Vagina (tissue), 2 donors: ENCODE results near the gene AMPD1.
A peak's percentile ranks its signal among the peaks of the same experiment; 100 is the strongest.

Experiments
- POLR2A ChIP-seq, 2 donors: fragments of 450-650 bp; IDR thresholded peaks; one replicate each; pipeline ENCODE4 v1.6.1; 2017; ENCODE audit warnings: antibody characterized with exemption in 2 of 2, mild to moderate bottlenecking in 2 of 2, moderate library complexity in 2 of 2
- POLR2AphosphoS5 ChIP-seq, 2 donors: sonication (generic); formaldehyde crosslinking; IDR thresholded peaks; one replicate each; pipeline ENCODE4 v1.9.0; 2017; ENCODE audit warnings: antibody characterized with exemption in 2 of 2, mild to moderate bottlenecking in 2 of 2, low read depth in 1 of 2; ENCODE audit not compliant: insufficient read depth in 1 of 2
- TF ChIP-seq, protein P1 (sequence below), 3 experiments: fragments of 450-650 bp in 2 of 3; fragments of 200-600 bp in 1 of 3; sonication (generic) in 1 of 3; IDR thresholded peaks; one replicate each; pipeline ENCODE4 v1.5.1; 2017 to 2019; ENCODE audit warnings: antibody characterized with exemption in 3 of 3, mild to moderate bottlenecking in 2 of 3, moderate library complexity in 2 of 3

DNA sequence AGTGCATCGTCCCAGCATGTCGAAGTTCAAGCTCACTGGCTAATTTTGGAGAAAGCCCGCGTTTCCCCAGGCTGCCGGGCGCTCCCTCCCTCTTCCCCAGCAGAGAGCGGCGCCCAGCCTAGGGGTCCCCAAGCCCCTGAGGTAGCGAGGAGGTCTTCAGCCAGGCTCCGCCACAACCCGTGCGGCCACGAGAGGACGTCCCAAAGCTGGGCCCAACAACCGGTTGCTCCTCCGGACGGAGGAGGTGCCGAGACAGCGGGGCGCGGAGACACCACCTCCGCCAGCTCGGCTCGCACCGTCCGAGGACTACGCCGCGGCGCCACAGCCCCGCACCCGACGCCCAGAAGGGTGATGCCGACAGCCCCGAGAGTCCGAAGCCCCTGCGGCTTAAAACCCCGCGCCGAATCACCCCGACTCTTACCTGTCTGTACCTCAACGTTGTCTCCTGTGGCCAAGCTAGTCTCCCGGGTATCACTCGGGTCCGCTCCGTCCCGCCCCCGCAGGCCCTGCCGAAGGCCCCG, 25.7 kb downstream of the AMPD1 start, which contains the start of gene DENND2C:
- TF ChIP-seq, protein P1, sequence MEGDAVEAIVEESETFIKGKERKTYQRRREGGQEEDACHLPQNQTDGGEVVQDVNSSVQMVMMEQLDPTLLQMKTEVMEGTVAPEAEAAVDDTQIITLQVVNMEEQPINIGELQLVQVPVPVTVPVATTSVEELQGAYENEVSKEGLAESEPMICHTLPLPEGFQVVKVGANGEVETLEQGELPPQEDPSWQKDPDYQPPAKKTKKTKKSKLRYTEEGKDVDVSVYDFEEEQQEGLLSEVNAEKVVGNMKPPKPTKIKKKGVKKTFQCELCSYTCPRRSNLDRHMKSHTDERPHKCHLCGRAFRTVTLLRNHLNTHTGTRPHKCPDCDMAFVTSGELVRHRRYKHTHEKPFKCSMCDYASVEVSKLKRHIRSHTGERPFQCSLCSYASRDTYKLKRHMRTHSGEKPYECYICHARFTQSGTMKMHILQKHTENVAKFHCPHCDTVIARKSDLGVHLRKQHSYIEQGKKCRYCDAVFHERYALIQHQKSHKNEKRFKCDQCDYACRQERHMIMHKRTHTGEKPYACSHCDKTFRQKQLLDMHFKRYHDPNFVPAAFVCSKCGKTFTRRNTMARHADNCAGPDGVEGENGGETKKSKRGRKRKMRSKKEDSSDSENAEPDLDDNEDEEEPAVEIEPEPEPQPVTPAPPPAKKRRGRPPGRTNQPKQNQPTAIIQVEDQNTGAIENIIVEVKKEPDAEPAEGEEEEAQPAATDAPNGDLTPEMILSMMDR (IDR thresholded peaks at IDR 0.05) = no peak
- TF ChIP-seq POLR2A (IDR thresholded peaks at IDR 0.05) (peak in 1 of 2 donors; percentile 34), POLR2AphosphoS5 (IDR thresholded peaks at IDR 0.05; ENCODE audit: insufficient read depth in 1 of 2, low read depth in 1 of 2) (no peak)
